GM12873 (cell line): Measurements from ENCODE around the gene CAMK2A.

Experiments
- TF ChIP-seq, protein P1 (sequence below): IDR thresholded peaks from 2 replicates; pipeline ENCODE4 v1.5.1; 2012; ENCODE audit warnings: low read depth, mild to moderate bottlenecking, moderate library complexity, low read length, control low read depth; ENCODE audit not compliant: insufficient read depth; ENCODE audit errors: missing control alignments

The CAMK2A gene

DNA sequence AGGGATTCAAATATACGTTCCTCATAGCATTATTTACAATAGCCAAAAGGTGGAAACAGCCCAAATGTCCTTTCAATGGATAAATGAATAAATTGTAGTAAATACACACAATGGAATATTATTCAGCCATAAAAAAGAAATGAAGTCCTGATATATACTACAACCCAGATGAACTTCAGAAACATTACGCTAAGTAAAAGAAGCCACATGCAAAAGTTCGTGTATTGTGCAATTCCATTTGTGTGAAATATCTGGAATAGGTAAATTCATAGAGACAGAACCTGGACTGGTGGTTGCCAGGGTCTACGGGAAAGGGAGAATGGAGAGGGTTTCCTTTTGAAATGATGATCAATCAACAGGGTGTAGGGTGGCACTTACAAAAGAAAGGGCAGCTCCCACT lies 25.7 kb upstream of the CAMK2A start:
- TF ChIP-seq, protein P1, sequence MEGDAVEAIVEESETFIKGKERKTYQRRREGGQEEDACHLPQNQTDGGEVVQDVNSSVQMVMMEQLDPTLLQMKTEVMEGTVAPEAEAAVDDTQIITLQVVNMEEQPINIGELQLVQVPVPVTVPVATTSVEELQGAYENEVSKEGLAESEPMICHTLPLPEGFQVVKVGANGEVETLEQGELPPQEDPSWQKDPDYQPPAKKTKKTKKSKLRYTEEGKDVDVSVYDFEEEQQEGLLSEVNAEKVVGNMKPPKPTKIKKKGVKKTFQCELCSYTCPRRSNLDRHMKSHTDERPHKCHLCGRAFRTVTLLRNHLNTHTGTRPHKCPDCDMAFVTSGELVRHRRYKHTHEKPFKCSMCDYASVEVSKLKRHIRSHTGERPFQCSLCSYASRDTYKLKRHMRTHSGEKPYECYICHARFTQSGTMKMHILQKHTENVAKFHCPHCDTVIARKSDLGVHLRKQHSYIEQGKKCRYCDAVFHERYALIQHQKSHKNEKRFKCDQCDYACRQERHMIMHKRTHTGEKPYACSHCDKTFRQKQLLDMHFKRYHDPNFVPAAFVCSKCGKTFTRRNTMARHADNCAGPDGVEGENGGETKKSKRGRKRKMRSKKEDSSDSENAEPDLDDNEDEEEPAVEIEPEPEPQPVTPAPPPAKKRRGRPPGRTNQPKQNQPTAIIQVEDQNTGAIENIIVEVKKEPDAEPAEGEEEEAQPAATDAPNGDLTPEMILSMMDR, result no peak

GRCh38 chr5:150313921-150314716 lies 24.5 kb upstream of the CAMK2A start:
- TF ChIP-seq, protein P1, result no peak

DNA sequence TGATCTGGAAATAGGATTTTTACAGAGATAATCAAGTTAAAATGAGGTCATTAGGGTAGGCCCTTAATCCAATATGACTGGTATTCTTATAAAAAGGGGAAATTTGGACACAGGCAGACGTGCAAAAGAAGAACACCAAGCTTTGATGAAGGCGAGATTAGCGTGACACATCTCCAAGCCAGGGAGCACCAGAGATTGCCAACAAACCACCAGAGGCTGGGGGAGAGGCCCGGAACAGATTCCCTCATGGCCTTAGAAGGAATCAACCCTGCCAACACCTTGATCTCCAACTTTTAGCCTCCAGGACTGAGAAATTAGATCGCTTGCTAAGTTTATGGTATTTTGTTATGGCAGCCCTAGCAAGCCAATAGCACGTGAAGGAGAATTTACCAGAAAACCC lies 23.9 kb upstream of the CAMK2A start:
- TF ChIP-seq, protein P1, result no peak

GRCh38 chr5:150312518-150312917 lies 22.9 kb upstream of the CAMK2A start:
- TF ChIP-seq, protein P1, result no peak

GRCh38 chr5:150311015-150311692 lies 21.6 kb upstream of the CAMK2A start:
- TF ChIP-seq, protein P1, result no peak

GRCh38 chr5:150310246-150310645 lies 20.7 kb upstream of the CAMK2A start:
- TF ChIP-seq, protein P1, result no peak

- TF ChIP-seq, protein P1, result no peak
Measured at GRCh38 chr5:150309886-150310239, 20.3 kb upstream of the CAMK2A start.
